LNCaP clone FGC (cell line): Measurements from ENCODE around the gene ECM1.

Source experiments
- DNase-seq: peaks from one replicate; pipeline ENCODE4 v3.0.0-alpha.2; 2011; ENCODE audit warnings: low read depth
- H3K4me3 ChIP-seq: 2 replicates; pipeline ENCODE4 v1.5.1; 2011; ENCODE audit warnings: mild to moderate bottlenecking, low read depth, low read length, control low read depth
- TF ChIP-seq, protein P1 (sequence below): IDR thresholded peaks from 2 replicates; pipeline ENCODE4 v1.5.1; 2012; ENCODE audit warnings: mild to moderate bottlenecking; ENCODE audit not compliant: control insufficient read depth, insufficient read depth; ENCODE audit errors: extremely low read depth

ECM1 gene

DNA sequence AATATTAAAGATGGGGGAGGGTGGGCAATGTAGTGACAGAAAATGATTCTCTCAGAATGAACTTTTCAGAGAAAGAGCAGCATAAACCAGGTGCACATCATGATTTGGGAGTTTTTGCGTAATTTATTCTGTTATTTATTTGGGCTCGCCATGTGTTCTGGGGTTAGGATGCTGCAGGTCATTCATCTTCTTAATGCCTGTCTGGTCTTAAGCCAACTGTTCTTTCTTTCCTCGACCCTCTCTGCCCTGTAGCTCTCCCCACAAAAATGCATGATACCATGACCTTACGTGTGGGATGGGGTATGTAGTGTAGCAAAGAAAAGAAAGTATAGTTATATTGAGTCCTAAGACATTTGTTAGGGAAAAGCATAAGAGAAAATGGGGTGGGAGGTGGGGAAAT lies 33.0 kb upstream of the ECM1 start:
- TF ChIP-seq, protein P1, sequence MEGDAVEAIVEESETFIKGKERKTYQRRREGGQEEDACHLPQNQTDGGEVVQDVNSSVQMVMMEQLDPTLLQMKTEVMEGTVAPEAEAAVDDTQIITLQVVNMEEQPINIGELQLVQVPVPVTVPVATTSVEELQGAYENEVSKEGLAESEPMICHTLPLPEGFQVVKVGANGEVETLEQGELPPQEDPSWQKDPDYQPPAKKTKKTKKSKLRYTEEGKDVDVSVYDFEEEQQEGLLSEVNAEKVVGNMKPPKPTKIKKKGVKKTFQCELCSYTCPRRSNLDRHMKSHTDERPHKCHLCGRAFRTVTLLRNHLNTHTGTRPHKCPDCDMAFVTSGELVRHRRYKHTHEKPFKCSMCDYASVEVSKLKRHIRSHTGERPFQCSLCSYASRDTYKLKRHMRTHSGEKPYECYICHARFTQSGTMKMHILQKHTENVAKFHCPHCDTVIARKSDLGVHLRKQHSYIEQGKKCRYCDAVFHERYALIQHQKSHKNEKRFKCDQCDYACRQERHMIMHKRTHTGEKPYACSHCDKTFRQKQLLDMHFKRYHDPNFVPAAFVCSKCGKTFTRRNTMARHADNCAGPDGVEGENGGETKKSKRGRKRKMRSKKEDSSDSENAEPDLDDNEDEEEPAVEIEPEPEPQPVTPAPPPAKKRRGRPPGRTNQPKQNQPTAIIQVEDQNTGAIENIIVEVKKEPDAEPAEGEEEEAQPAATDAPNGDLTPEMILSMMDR: no peak
- DNase-seq: no peak
- no peak overlapping the region for H3K4me3 ChIP-seq

DNA sequence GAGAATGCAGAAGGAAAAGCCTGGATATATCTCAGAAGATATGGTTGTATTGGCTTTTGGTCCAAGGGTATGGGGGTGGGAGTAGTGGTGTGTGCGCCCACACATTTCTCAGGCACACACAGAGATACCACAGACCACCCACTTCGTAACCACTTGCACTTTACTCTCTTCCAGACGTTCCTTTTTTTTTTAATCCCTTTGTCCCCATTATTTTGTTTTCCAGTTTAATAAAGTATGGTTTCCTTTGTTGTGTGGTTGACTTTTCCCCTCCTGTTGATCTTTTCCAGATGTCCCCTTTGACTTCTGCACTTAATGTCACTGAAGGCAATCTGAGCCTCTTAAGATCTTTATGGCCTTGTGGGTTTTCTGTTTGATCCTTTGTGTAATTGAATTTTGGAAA lies 31.2 kb upstream of the ECM1 start:
- H3K4me3 ChIP-seq: no peak overlapping the region
- no peak for DNase-seq
- TF ChIP-seq, protein P1: no peak

DNA sequence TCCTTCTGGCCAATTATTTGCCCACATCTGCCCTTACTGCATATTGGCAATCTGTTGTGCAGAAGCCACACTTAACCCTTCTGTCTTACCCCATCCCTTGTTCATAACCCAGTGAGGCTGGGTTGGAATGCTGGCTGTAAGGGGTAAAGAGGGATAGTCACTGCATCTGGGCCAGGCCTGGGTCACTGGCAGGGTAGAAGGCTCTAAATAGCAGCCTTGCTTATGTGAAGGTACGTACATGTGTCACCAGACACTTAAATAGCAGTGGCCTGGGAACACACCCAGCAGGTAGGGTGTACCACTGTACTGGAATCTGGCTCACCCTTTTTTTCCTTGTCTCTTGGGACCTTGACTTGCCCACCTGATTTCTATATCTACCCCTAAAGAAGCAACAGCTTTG lies 30.6 kb upstream of the ECM1 start:
- DNase-seq: no peak
- TF ChIP-seq, protein P1: no peak
- no peak overlapping the region for H3K4me3 ChIP-seq

DNA sequence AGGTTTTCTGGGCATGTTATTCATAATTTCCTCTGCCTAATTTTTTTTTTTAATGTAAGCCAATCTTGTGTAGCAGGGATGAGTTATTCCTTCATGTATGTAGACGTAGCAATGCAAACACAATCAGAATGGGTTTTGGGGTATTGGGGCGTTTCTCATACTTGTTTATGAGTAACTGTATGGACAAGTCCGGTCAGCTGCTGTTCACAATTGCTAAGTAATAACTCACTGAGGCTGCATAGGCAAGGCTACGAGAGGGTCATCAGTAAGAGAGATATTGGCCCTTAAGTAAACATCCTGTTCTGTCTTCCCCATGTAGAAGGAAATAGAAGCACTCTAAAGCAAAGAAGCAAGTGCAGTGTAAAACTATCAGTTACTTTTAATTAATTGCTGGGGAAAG lies 30.2 kb upstream of the ECM1 start:
- TF ChIP-seq, protein P1: no peak
- H3K4me3 ChIP-seq: no peak overlapping the region
- DNase-seq: no peak

DNA sequence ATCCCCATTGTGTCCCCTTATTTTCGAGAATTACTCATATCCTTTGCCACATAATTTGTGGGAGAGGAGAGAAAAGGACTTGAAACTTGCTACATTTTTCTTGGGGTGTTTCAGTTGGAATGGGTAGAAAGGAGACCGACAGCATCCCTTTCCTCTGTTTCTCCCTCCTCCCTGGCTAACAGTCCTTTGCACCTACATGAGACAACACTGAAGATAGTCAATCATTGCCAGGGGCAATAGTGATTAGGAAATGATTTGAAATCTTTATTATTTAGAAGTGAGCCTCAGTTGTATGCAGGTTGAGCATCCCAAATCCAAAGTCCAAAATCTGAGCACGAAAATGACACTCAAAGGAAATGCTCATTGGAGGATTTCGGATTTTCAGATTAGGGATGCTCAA lies 28.5 kb upstream of the ECM1 start:
- TF ChIP-seq, protein P1: no peak
- no peak overlapping the region for H3K4me3 ChIP-seq
- DNase-seq: no peak

DNA sequence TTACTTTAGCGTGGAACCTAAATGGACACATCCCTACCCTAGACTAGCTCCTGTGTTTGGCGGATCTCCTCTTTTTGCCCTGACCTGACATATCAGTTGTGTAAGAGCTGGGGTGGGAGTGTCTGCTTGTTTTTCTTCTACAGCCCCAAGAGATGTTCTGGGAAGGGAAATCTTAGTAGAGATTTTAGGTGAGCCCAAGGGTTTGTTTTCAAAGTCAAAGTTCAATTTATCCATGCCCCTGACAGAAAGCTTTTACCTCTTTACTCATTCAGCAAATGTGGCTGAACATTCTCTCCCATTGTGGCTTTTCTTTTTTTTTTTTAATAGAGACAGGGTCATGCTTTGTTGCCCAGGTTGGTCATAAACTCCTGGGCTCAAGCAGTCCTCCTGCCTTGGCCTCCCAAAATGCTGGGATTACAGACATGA lies 28.0 kb upstream of the ECM1 start:
- H3K4me3 ChIP-seq: no peak overlapping the region
- TF ChIP-seq, protein P1: no peak
- DNase-seq: no peak

DNA sequence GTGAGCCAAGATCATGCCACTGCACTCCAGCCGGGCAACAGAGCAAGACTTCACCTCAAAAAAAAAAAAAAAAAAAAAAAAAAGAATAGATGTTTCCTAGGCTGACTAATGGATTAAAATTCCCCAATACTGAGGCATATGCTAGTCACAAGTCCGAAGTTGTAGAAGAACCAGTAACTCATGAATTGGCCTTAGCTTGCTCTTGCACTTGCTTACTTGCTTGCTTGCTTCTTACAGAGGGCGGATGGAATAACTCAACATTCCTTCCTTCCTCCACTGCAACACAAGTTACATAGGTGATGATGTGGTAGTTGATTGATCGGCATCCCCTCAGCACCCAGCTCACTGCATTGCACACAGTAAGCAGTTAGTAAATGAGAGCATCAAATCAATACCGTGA lies 23.5 kb upstream of the ECM1 start:
- DNase-seq: no peak
- TF ChIP-seq, protein P1: no peak
- H3K4me3 ChIP-seq: no peak overlapping the region
